ENCODE measurements around the gene TUBB8B. TPM values are rescaled to one million over a fixed set of nuclear protein-coding genes. Genes with fewer than 3 reads are reported as not detected.
"Not testable (repeated sequence)": the region's sequence is repeated elsewhere in the genome, so short reads cannot be mapped to it uniquely, and the experiment has no call there.

TUBB8B gene
- total RNA-seq, 1 experiment from 2014 or later = 1.0 TPM

DNA sequence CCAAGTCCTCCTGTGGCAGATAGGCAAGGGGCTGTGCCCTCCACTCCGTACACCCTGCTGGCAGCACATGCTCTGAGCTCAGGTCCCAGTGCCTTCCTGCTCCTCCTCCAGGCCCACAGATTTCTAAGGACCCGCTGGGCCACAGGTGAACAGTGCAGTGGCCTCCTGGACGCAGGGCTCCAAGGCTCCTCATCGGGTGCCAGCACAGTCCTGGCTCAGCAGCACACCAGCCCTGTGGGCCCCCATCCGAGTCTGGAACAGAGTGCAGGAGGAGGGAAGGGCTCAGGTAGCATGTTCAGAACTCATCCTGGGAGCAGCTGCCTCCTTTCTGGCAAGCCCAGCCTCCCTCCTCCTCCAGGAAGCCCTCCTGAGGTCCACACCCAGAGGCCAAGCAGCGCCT lies 30.8 kb upstream of the TUBB8B start:
- not testable (repeated sequence) for H3K4me1 Mint-ChIP-seq; H2BK20ac ChIP-seq (ENCODE audit: low read depth, low read length, poor library complexity, severe bottlenecking); H2BK5ac ChIP-seq (ENCODE audit: insufficient read length, low read length); H3K79me2 ChIP-seq (ENCODE audit: insufficient read depth, low read length); DNase-seq; H4K20me1 ChIP-seq (ENCODE audit: control insufficient read depth, insufficient read depth, insufficient read length); H3K79me1 ChIP-seq (ENCODE audit: insufficient read depth, low read depth, low read length, poor library complexity, severe bottlenecking); H4K5ac ChIP-seq (ENCODE audit: insufficient read length, low read depth, low read length); H3K14ac ChIP-seq (ENCODE audit: insufficient read depth, low read length); H2BK12ac ChIP-seq (ENCODE audit: insufficient read length, low read depth, low read length); H2BK15ac ChIP-seq (ENCODE audit: low read depth, low read length); H4K8ac ChIP-seq (replicated peaks; ENCODE audit: insufficient read length, low read depth, low read length); H2BK120ac ChIP-seq (ENCODE audit: low read depth, low read length, poor library complexity, severe bottlenecking); H3K27ac Mint-ChIP-seq; H4K91ac ChIP-seq (ENCODE audit: insufficient read length, low read depth, low read length); H3K4me1 ChIP-seq (ENCODE audit: insufficient read depth, low read length); H3K18ac ChIP-seq (ENCODE audit: insufficient read length, low read depth, low read length); H2AK5ac ChIP-seq (ENCODE audit: insufficient read length, low read length); H2AFZ ChIP-seq (ENCODE audit: low read length); H3K27me3 Mint-ChIP-seq (ENCODE audit: low read depth); H3K27me3 ChIP-seq (ENCODE audit: insufficient read depth, low read length); H3K23me2 ChIP-seq (ENCODE audit: insufficient read length, low read depth, low read length, poor library complexity, severe bottlenecking); H3T11ph ChIP-seq (ENCODE audit: low read length); H3K4me3 Mint-ChIP-seq; H3K23ac ChIP-seq (ENCODE audit: insufficient read length, low read depth, low read length); H3K4me2 ChIP-seq (ENCODE audit: insufficient read depth, insufficient read length, low read length); H3K27ac ChIP-seq (ENCODE audit: insufficient read length, low read depth, low read length); H3K4ac ChIP-seq (ENCODE audit: low read depth, low read length); H3K56ac ChIP-seq (ENCODE audit: insufficient read length, low read depth, low read length); H3K9ac ChIP-seq (ENCODE audit: extremely low read depth, insufficient read length, low read length)
- Mint-ChIP-seq H3K9me3 (peaks cover 43 to 57% of the 10 kb centered on the region in 2 experiments), H3K36me3 (ENCODE audit: insufficient read depth in 1 of 3, low read depth in 3 of 3) (peaks cover 9 to 12% (median 12%) of the 10 kb centered on the region in 3 experiments)
- WGBS (ENCODE audit: extremely low coverage, insufficient read length, low lambda C conversion rate) = no CpG with 5 or more reads among the region's 6 CpGs
- peaks cover 14% of the 10 kb centered on the region for H3K9me3 ChIP-seq (ENCODE audit: control insufficient read depth, low read depth, low read length)

DNA sequence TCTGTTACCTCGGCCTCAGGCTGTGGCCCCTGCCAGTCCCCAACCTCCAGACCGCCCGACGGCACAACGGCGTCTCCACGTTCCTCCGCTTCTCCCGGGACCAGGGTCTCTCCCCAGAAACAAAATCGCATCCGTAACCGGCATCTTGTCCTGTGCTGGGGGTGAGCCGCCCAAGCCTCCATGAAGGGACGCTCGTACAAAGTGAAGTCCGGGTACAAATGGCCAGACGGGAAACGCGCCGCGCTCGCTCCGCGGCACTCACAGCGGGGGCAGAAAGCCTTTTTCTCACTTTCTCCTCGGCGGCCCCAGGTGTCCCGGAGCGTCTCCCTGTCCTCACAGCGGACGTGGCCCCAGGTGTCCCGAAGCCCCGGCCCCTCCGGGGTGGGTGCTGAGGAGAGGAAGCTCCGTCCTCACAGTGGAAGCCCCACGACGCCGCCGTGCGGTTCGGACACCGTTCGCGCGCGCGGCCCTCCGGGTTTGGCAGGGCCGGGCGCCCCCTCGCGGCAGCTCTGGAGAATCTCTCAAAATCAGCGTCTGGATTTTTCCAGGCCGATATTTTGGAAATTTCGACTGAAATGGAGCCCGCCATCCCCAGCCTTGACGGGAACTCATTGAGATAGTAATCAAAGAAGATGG lies 26.2 kb upstream of the TUBB8B start:
- not testable (repeated sequence) for H2BK20ac ChIP-seq (ENCODE audit: low read depth, low read length, poor library complexity, severe bottlenecking); H4K8ac ChIP-seq (replicated peaks; ENCODE audit: insufficient read length, low read depth, low read length); H3K4me2 ChIP-seq (ENCODE audit: insufficient read depth, insufficient read length, low read length); H3K23ac ChIP-seq (ENCODE audit: insufficient read length, low read depth, low read length); H2BK5ac ChIP-seq (ENCODE audit: insufficient read length, low read length); H3K36me3 Mint-ChIP-seq (ENCODE audit: insufficient read depth in 1 of 3, low read depth in 3 of 3); H2AFZ ChIP-seq (ENCODE audit: low read length); H4K5ac ChIP-seq (ENCODE audit: insufficient read length, low read depth, low read length); H3K18ac ChIP-seq (ENCODE audit: insufficient read length, low read depth, low read length); H3K27ac ChIP-seq (ENCODE audit: insufficient read length, low read depth, low read length); H3K27ac Mint-ChIP-seq; H2BK120ac ChIP-seq (ENCODE audit: low read depth, low read length, poor library complexity, severe bottlenecking); H3K56ac ChIP-seq (ENCODE audit: insufficient read length, low read depth, low read length); H3K14ac ChIP-seq (ENCODE audit: insufficient read depth, low read length); DNase-seq; H3K23me2 ChIP-seq (ENCODE audit: insufficient read length, low read depth, low read length, poor library complexity, severe bottlenecking); H4K20me1 ChIP-seq (ENCODE audit: control insufficient read depth, insufficient read depth, insufficient read length); H4K91ac ChIP-seq (ENCODE audit: insufficient read length, low read depth, low read length); H2BK15ac ChIP-seq (ENCODE audit: low read depth, low read length); H3K4ac ChIP-seq (ENCODE audit: low read depth, low read length); H3K4me3 Mint-ChIP-seq; H3K79me1 ChIP-seq (ENCODE audit: insufficient read depth, low read depth, low read length, poor library complexity, severe bottlenecking); H2BK12ac ChIP-seq (ENCODE audit: insufficient read length, low read depth, low read length); H3K79me2 ChIP-seq (ENCODE audit: insufficient read depth, low read length); H3K9me3 ChIP-seq (ENCODE audit: control insufficient read depth, low read depth, low read length); H3K4me1 ChIP-seq (ENCODE audit: insufficient read depth, low read length); H3K4me1 Mint-ChIP-seq; H3T11ph ChIP-seq (ENCODE audit: low read length); H2AK5ac ChIP-seq (ENCODE audit: insufficient read length, low read length); H3K9ac ChIP-seq (ENCODE audit: extremely low read depth, insufficient read length, low read length); H3K27me3 ChIP-seq (ENCODE audit: insufficient read depth, low read length); H3K27me3 Mint-ChIP-seq (ENCODE audit: low read depth)
- H3K9me3 Mint-ChIP-seq = peaks cover 41 to 64% of the 10 kb centered on the region in 2 experiments
- no CpG with 5 or more reads among the region's 57 CpGs for WGBS (ENCODE audit: extremely low coverage, insufficient read length, low lambda C conversion rate)

Measured in H9 (cell line).